ENCODE measurements around the gene DCAF5. TPM values are rescaled to one million over a fixed set of nuclear protein-coding genes. Genes with fewer than 3 reads are reported as not detected.
A peak's percentile ranks its signal among the peaks of the same experiment; 100 is the strongest.

Gene DCAF5
- total RNA-seq, 1 donor, result 38.7 TPM

- Histone ChIP-seq H3K4me2 (ENCODE audit: insufficient read depth, low read length) (no peak overlapping the region), H3K36me3 (ENCODE audit: insufficient read depth, low read length) (peaks cover 72% of the 10 kb centered on the region), H3K79me2 (ENCODE audit: insufficient read depth, low read length) (peaks cover 3% of the 10 kb centered on the region), H3K27ac (ENCODE audit: low read depth, low read length) (no peak overlapping the region), H4K20me1 (ENCODE audit: insufficient read depth, low read length) (peaks cover 24% of the 10 kb centered on the region), H2AFZ (ENCODE audit: low read length) (no peak overlapping the region), H3K4me1 (ENCODE audit: insufficient read depth, low read length) (no peaks in the 10 kb centered on the region), H3K4me3 (ENCODE audit: insufficient read depth, low read length) (no peak overlapping the region), H3K9me3 (ENCODE audit: low read depth, low read length) (no peaks in the 10 kb centered on the region), H3K27me3 (ENCODE audit: insufficient read depth, low read length) (no peaks in the 10 kb centered on the region)
- no peak for TF ChIP-seq CTCF (IDR thresholded peaks at IDR 0.05; ENCODE audit: extremely low read depth, low read depth, low read length)
- DNase-seq (ENCODE audit: insufficient read length, low spot score, missing footprints), result no peak
These were observed 38.2 kb downstream of the DCAF5 start for GRCh38 chr14:69114763-69115162.

GRCh38 chr14:69108358-69108757 is 44.6 kb downstream of the DCAF5 start:
- peaks cover 40% of the 10 kb centered on the region for H3K36me3 ChIP-seq (ENCODE audit: insufficient read depth, low read length)
- H3K9me3 ChIP-seq (ENCODE audit: low read depth, low read length), result no peaks in the 10 kb centered on the region
- peaks cover 12% of the 10 kb centered on the region for H3K79me2 ChIP-seq (ENCODE audit: insufficient read depth, low read length)
- no peak overlapping the region for H3K4me2 ChIP-seq (ENCODE audit: insufficient read depth, low read length)
- H2AFZ ChIP-seq (ENCODE audit: low read length), result no peak overlapping the region
- no peaks in the 10 kb centered on the region for H3K27me3 ChIP-seq (ENCODE audit: insufficient read depth, low read length)
- no peak overlapping the region for H3K4me3 ChIP-seq (ENCODE audit: insufficient read depth, low read length)
- H3K4me1 ChIP-seq (ENCODE audit: insufficient read depth, low read length), result peaks cover 7% of the 10 kb centered on the region
- H4K20me1 ChIP-seq (ENCODE audit: insufficient read depth, low read length), result peaks cover 18% of the 10 kb centered on the region
- H3K27ac ChIP-seq (ENCODE audit: low read depth, low read length), result no peak overlapping the region
- TF ChIP-seq CTCF (IDR thresholded peaks at IDR 0.05; ENCODE audit: extremely low read depth, low read depth, low read length), result no peak
- DNase-seq (ENCODE audit: insufficient read length, low spot score, missing footprints), result no peak

GRCh38 chr14:69107407-69108003 is 45.4 kb downstream of the DCAF5 start:
- H3K27me3 ChIP-seq (ENCODE audit: insufficient read depth, low read length), result no peaks in the 10 kb centered on the region
- peak; percentile 78 for TF ChIP-seq CTCF (IDR thresholded peaks at IDR 0.05; ENCODE audit: extremely low read depth, low read depth, low read length)

GRCh38 chr14:69106451-69106850 is 46.5 kb downstream of the DCAF5 start:
- Histone ChIP-seq H4K20me1 (ENCODE audit: insufficient read depth, low read length) (peaks cover 13% of the 10 kb centered on the region), H3K9me3 (ENCODE audit: low read depth, low read length) (no peaks in the 10 kb centered on the region), H3K27me3 (ENCODE audit: insufficient read depth, low read length) (no peaks in the 10 kb centered on the region), H3K27ac (ENCODE audit: low read depth, low read length) (no peak overlapping the region), H3K36me3 (ENCODE audit: insufficient read depth, low read length) (peaks cover 32% of the 10 kb centered on the region), H3K4me3 (ENCODE audit: insufficient read depth, low read length) (no peak overlapping the region), H3K4me1 (ENCODE audit: insufficient read depth, low read length) (peaks cover 12% of the 10 kb centered on the region), H2AFZ (ENCODE audit: low read length) (no peak overlapping the region), H3K4me2 (ENCODE audit: insufficient read depth, low read length) (no peak overlapping the region), H3K79me2 (ENCODE audit: insufficient read depth, low read length) (peaks cover 16% of the 10 kb centered on the region)
- TF ChIP-seq CTCF (IDR thresholded peaks at IDR 0.05; ENCODE audit: extremely low read depth, low read depth, low read length), result no peak
- DNase-seq (ENCODE audit: insufficient read length, low spot score, missing footprints), result no peak

More at GRCh38 chr14:69107407-69108003, 45.4 kb downstream of the DCAF5 start:
- no peaks in the 10 kb centered on the region for H3K9me3 ChIP-seq (ENCODE audit: low read depth, low read length)
- no peak overlapping the region for H2AFZ ChIP-seq (ENCODE audit: low read length)
- H3K27ac ChIP-seq (ENCODE audit: low read depth, low read length), result no peak overlapping the region
- H3K4me3 ChIP-seq (ENCODE audit: insufficient read depth, low read length), result no peak overlapping the region
- peaks cover 16% of the 10 kb centered on the region for H3K79me2 ChIP-seq (ENCODE audit: insufficient read depth, low read length)
- peaks cover 16% of the 10 kb centered on the region for H4K20me1 ChIP-seq (ENCODE audit: insufficient read depth, low read length)
- H3K36me3 ChIP-seq (ENCODE audit: insufficient read depth, low read length), result peaks cover 40% of the 10 kb centered on the region
- DNase-seq (ENCODE audit: insufficient read length, low spot score, missing footprints), result no peak
- no peak overlapping the region for H3K4me2 ChIP-seq (ENCODE audit: insufficient read depth, low read length)
- H3K4me1 ChIP-seq (ENCODE audit: insufficient read depth, low read length), result peaks cover 7% of the 10 kb centered on the region
